Stimulated activated naive CD8-positive, alpha-beta T cell treated with anti-CD3 and anti-CD28 coated beads, Interleukin-15, amount 100 ng/mL, for 72 hours (primary cell): Measurements from ENCODE around the gene TMEM192.
"Not testable (repeated sequence)": the region's sequence is repeated elsewhere in the genome, so short reads cannot be mapped to it uniquely, and the experiment has no call there.

Source experiments
- ATAC-seq: fragments of 150-1000 bp; cut with Tn5 transposase; 2 replicates; pipeline ENCODE4 v1.10.0; 2021; ENCODE audit warnings: mild to moderate bottlenecking, moderate library complexity
- DNase-seq, 2 donors: peaks; one replicate each; pipeline ENCODE4 v3.0.0; 2021 to 2022
- H3K27ac Mint-ChIP-seq, 2 donors: one replicate each; pipeline ENCODE4 v1.8.0; 2022; ENCODE audit warnings: mild to moderate bottlenecking in 2 of 2, mixed read lengths in 2 of 2, moderate library complexity in 2 of 2
- H3K27me3 Mint-ChIP-seq: one replicate; pipeline ENCODE4 v1.8.0; 2022; ENCODE audit warnings: mixed read lengths
- H3K4me1 Mint-ChIP-seq: one replicate; pipeline ENCODE4 v1.8.0; 2022; ENCODE audit warnings: mild to moderate bottlenecking, mixed read lengths
- H3K4me3 Mint-ChIP-seq, 2 donors: one replicate each; pipeline ENCODE4 v1.8.0; 2022; ENCODE audit warnings: mild to moderate bottlenecking in 2 of 2, mixed read lengths in 2 of 2, moderate library complexity in 1 of 2
- H3K9me3 Mint-ChIP-seq, 2 donors: one replicate each; pipeline ENCODE4 v1.8.0; 2022; ENCODE audit warnings: mixed read lengths in 2 of 2

TMEM192 gene

GRCh38 chr4:165058666-165059065, 54.0 kb downstream of the TMEM192 start:
- DNase-seq (no peak), ATAC-seq (no peak)
- Mint-ChIP-seq H3K27me3 (no peaks in the 10 kb centered on the region), H3K4me3 (no peak overlapping the region), H3K9me3 (no peaks in the 10 kb centered on the region), H3K27ac (no peak overlapping the region), H3K4me1 (no peaks in the 10 kb centered on the region)

GRCh38 chr4:165055601-165056000, 57.1 kb downstream of the TMEM192 start:
- DNase-seq (no peak), ATAC-seq (no peak)
- no peak overlapping the region for H3K4me3 Mint-ChIP-seq
- H3K4me1 Mint-ChIP-seq: no peaks in the 10 kb centered on the region
- no peak overlapping the region for H3K27ac Mint-ChIP-seq
- H3K9me3 Mint-ChIP-seq: no peaks in the 10 kb centered on the region
- no peaks in the 10 kb centered on the region for H3K27me3 Mint-ChIP-seq

- Mint-ChIP-seq H3K27ac (no peak within 1 kb of the TSS), H3K4me1 (no peaks in the 10 kb centered on the region), H3K9me3 (no peaks in the 10 kb centered on the region), H3K4me3 (no peak within 1 kb of the TSS), H3K27me3 (no peaks in the 10 kb centered on the region)
- ATAC-seq (no peak), DNase-seq (no peak)
Observed at GRCh38 chr4:165053645-165054044, 59.0 kb downstream of the TMEM192 start, which contains the start of gene TRIM75. TSS of gene TRIM75 (plus strand) at chr4:165053866. CDS start at chr4:165059148, 5,282 bp downstream.

GRCh38 chr4:165052627-165053026, 60.0 kb downstream of the TMEM192 start:
- DNase-seq (no peak), ATAC-seq (no peak)
- Mint-ChIP-seq H3K4me1 (no peaks in the 10 kb centered on the region), H3K4me3 (no peak overlapping the region), H3K27ac (no peak overlapping the region), H3K27me3 (no peaks in the 10 kb centered on the region), H3K9me3 (no peaks in the 10 kb centered on the region)

- no peak for DNase-seq
- no peaks in the 10 kb centered on the region for H3K9me3 Mint-ChIP-seq
- ATAC-seq: no peak
- H3K27me3 Mint-ChIP-seq: no peaks in the 10 kb centered on the region
- H3K4me3 Mint-ChIP-seq: no peak overlapping the region
- no peak overlapping the region for H3K27ac Mint-ChIP-seq
- no peaks in the 10 kb centered on the region for H3K4me1 Mint-ChIP-seq
Observed at GRCh38 chr4:165048170-165048569, 64.5 kb downstream of the TMEM192 start.

- H3K27ac Mint-ChIP-seq: no peak within 1 kb of the TSS
- DNase-seq (no peak), ATAC-seq (no peak)
- no peaks in the 10 kb centered on the region for H3K4me1 Mint-ChIP-seq
- H3K27me3 Mint-ChIP-seq: peaks cover 16% of the 10 kb centered on the region
- no peak within 1 kb of the TSS for H3K4me3 Mint-ChIP-seq
- H3K9me3 Mint-ChIP-seq: no peaks in the 10 kb centered on the region
Observed at GRCh38 chr4:165031436-165032211, 81.0 kb downstream of the TMEM192 start, which contains the start of gene TRIM60. TSS of gene TRIM60 (plus strand) at chr4:165031999. CDS start at chr4:165040073, 8,074 bp downstream.

GRCh38 chr4:165027762-165028402, 84.8 kb downstream of the TMEM192 start:
- no peaks in the 10 kb centered on the region for H3K4me1 Mint-ChIP-seq
- DNase-seq: no peak
- peaks cover 22% of the 10 kb centered on the region for H3K27me3 Mint-ChIP-seq
- ATAC-seq: no peak
- H3K9me3 Mint-ChIP-seq: no peaks in the 10 kb centered on the region
- no peak overlapping the region for H3K4me3 Mint-ChIP-seq
- H3K27ac Mint-ChIP-seq: no peak overlapping the region

- H3K27me3 Mint-ChIP-seq: peaks cover 22% of the 10 kb centered on the region
- DNase-seq, H3K4me1 Mint-ChIP-seq, H3K27ac Mint-ChIP-seq, H3K9me3 Mint-ChIP-seq, H3K4me3 Mint-ChIP-seq, ATAC-seq: not testable (repeated sequence)
Observed at GRCh38 chr4:165025782-165026181, 86.9 kb downstream of the TMEM192 start.
